HG03520 (cell line): Measurements from ENCODE around the gene EMX1.
A peak's percentile ranks its signal among the peaks of the same experiment; 100 is the strongest.

Source experiments
- ATAC-seq: cut with Tn5 transposase; IDR thresholded peaks from one replicate; pipeline ENCODE4 v1.9.1; 2021; ENCODE audit warnings: mild to moderate bottlenecking, moderate library complexity; ENCODE audit not compliant: unreplicated experiment

Gene EMX1

GRCh38 chr2:72917138-72917876 is at the start of gene EMX1:
EMX1 (plus strand) TSS chr2:72917519; CDS start chr2:72917853, 334 bp downstream.
- peak; percentile 47 for ATAC-seq

- no peak for ATAC-seq
Measured at GRCh38 chr2:72871060-72871459, 46.3 kb upstream of the EMX1 start.

GRCh38 chr2:72871880-72872279 is 45.4 kb upstream of the EMX1 start:
- no peak for ATAC-seq

GRCh38 chr2:72883356-72883962 is 33.9 kb upstream of the EMX1 start:
- no peak for ATAC-seq

GRCh38 chr2:72886505-72887031 is 30.8 kb upstream of the EMX1 start:
- ATAC-seq = no peak

GRCh38 chr2:72887032-72887739 is 30.1 kb upstream of the EMX1 start, which contains the start of gene SPR:
SPR (plus strand) TSS chr2:72887408; CDS start chr2:72887433, 25 bp downstream.
- ATAC-seq = peak; percentile 90

- peak; percentile 32 for ATAC-seq
Measured at GRCh38 chr2:72887740-72888437, 29.4 kb upstream of the EMX1 start.

- no peak for ATAC-seq
Measured at GRCh38 chr2:72888438-72889202, 28.7 kb upstream of the EMX1 start.

- no peak for ATAC-seq
Measured at GRCh38 chr2:72889991-72890390, 27.3 kb upstream of the EMX1 start.

GRCh38 chr2:72891091-72891818 is 26.1 kb upstream of the EMX1 start:
- ATAC-seq = no peak

- ATAC-seq = peak; percentile 57
Measured at GRCh38 chr2:72892506-72893173, 24.7 kb upstream of the EMX1 start.

- ATAC-seq = peak; percentile 73
Measured at GRCh38 chr2:72893594-72894319, 23.6 kb upstream of the EMX1 start.

- ATAC-seq = no peak
Measured at GRCh38 chr2:72894514-72894913, 22.8 kb upstream of the EMX1 start.

- no peak for ATAC-seq
Measured at GRCh38 chr2:72895154-72895553, 22.2 kb upstream of the EMX1 start.

GRCh38 chr2:72895759-72896281 is 21.5 kb upstream of the EMX1 start:
- ATAC-seq = no peak

GRCh38 chr2:72896446-72896845 is 20.9 kb upstream of the EMX1 start:
- ATAC-seq = no peak

GRCh38 chr2:72897785-72898584 is 19.3 kb upstream of the EMX1 start:
- no peak for ATAC-seq
